SK-N-MC (cell line): ENCODE data around the gene HNRNPUL2.

Experiments used
- EZH2 ChIP-seq: fragments of 200-600 bp; sonication (generic); IDR thresholded peaks from one replicate; pipeline ENCODE4 v1.6.1; 2017; ENCODE audit warnings: antibody characterized with exemption
- FOXP2 ChIP-seq: optimal IDR thresholded peaks from 2 replicates; pipeline ENCODE3; 2011; ENCODE audit warnings: mild to moderate bottlenecking, moderate library complexity; ENCODE audit not compliant: insufficient read depth; ENCODE audit errors: extremely low read length, control extremely low read depth
- POLR2AphosphoS5 ChIP-seq: IDR thresholded peaks from 2 replicates; pipeline ENCODE4 v1.6.1; 2012; ENCODE audit warnings: mild to moderate bottlenecking, low read depth, low read length, borderline replicate concordance

DNA sequence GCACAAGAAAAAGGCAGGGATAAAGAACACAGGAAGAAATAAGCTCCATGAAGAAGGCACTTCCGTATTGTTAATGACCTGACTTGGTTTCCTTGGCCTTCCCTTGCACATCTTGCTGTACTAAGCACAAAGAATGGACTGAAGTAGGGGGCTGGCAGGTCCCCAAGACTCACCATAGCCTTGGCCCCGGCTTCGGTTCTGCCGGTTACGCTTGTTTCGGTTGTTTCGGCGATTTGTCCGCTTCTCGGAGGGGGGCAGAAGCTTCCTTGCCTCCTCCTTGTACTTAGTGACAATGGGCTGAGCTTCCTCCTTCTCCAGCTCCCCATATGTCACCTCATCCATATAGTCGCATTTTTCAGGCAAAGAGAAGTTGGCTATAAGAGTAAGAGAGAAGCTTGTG lies 10.4 kb downstream of the HNRNPUL2 start:
- TF ChIP-seq POLR2AphosphoS5 (no peak), EZH2 (no peak), FOXP2 (no peak)
